ENCODE data around the gene GNAL. TPM values are rescaled to one million over a fixed set of nuclear protein-coding genes. Genes with fewer than 3 reads are reported as not detected.

Gene GNAL
- total RNA-seq, 1 experiment from 2014 or later, result 4.6 TPM

- BruUV-seq (replicated peaks), result no TSS peak
- ATAC-seq (no peak), DNase-seq (ENCODE audit: low read depth, low spot score) (no peak)
- POLR2A ChIA-PET, result interaction anchor here (0.6 kb wide), 1 partner anchor 300 kb away, joined by 3 read pairs; no protein-coding TSS in a partner anchor
- intact Hi-C loops (cut with micrococcal nuclease), result no loop called here
- H3K9me2 ChIP-seq (ENCODE audit: insufficient read depth), result no peaks in the 10 kb centered on the region
- TF ChIP-seq REST (IDR thresholded peaks at IDR 0.05; ENCODE audit: low read depth), result no peak
- no peak for TF ChIP-seq POLR2AphosphoS5 (IDR thresholded peaks at IDR 0.05; ENCODE audit: low read depth, low read length)
- no peak for TF ChIP-seq TCF7L2 (IDR thresholded peaks at IDR 0.05; ENCODE audit: borderline replicate concordance, extremely low read depth, insufficient read depth, insufficient read length)
- H3K9ac ChIP-seq (ENCODE audit: low read length), result no peak overlapping the region
- no peaks in the 10 kb centered on the region for H3K9me3 ChIP-seq (ENCODE audit: control insufficient read depth in 1 of 2, insufficient read depth in 1 of 2, low read depth in 1 of 2, low read length in 2 of 2)
- CTCF ChIA-PET, result no interaction called here
- RAD21 ChIA-PET (ENCODE audit: low non-redundant PET in 1 of 2, low total read pairs in 2 of 2, uncharacterized antibody in 2 of 2, unreplicated experiment in 2 of 2), result no interaction called here
- H3K4me1 ChIP-seq (ENCODE audit: control insufficient read depth in 1 of 2, insufficient read depth in 2 of 2, low read length in 2 of 2), result no peaks in the 10 kb centered on the region
- no peaks in the 10 kb centered on the region for H3K36me3 ChIP-seq (ENCODE audit: control insufficient read depth in 1 of 2, insufficient read depth in 2 of 2, low read length in 2 of 2)
- no peak overlapping the region for H3K4me2 ChIP-seq (ENCODE audit: low read length)
- H3K27me3 ChIP-seq (ENCODE audit: insufficient read depth, low read length), result no peaks in the 10 kb centered on the region
- H3K79me2 ChIP-seq (ENCODE audit: insufficient read depth, low read length), result no peaks in the 10 kb centered on the region
- H4K20me1 ChIP-seq (ENCODE audit: insufficient read depth), result no peaks in the 10 kb centered on the region
- no peak overlapping the region for H2AFZ ChIP-seq (ENCODE audit: low read depth, low read length, poor library complexity, severe bottlenecking)
- no peak overlapping the region for H3K27ac ChIP-seq (ENCODE audit: low read depth, low read length)
- no peak overlapping the region for H3K4me3 ChIP-seq (replicated peaks in 1 of 2; ENCODE audit: low read depth in 1 of 2, low read length in 2 of 2)
These were observed 6.7 kb downstream of the GNAL start for GRCh38 chr18:11695736-11696135.

GRCh38 chr18:11696451-11696850 lies 7.4 kb downstream of the GNAL start:
- ATAC-seq (no peak), DNase-seq (ENCODE audit: low read depth, low spot score) (no peak)
- Histone ChIP-seq H3K9me2 (ENCODE audit: insufficient read depth) (no peaks in the 10 kb centered on the region), H3K36me3 (ENCODE audit: control insufficient read depth in 1 of 2, insufficient read depth in 2 of 2, low read length in 2 of 2) (no peaks in the 10 kb centered on the region), H3K27me3 (ENCODE audit: insufficient read depth, low read length) (no peaks in the 10 kb centered on the region), H3K27ac (ENCODE audit: low read depth, low read length) (no peak overlapping the region), H3K9ac (ENCODE audit: low read length) (no peak overlapping the region), H4K20me1 (ENCODE audit: insufficient read depth) (no peaks in the 10 kb centered on the region), H3K4me1 (ENCODE audit: control insufficient read depth in 1 of 2, insufficient read depth in 2 of 2, low read length in 2 of 2) (no peaks in the 10 kb centered on the region), H3K9me3 (ENCODE audit: control insufficient read depth in 1 of 2, insufficient read depth in 1 of 2, low read depth in 1 of 2, low read length in 2 of 2) (no peaks in the 10 kb centered on the region), H3K4me2 (ENCODE audit: low read length) (no peak overlapping the region), H3K4me3 (replicated peaks in 1 of 2; ENCODE audit: low read depth in 1 of 2, low read length in 2 of 2) (no peak overlapping the region), H2AFZ (ENCODE audit: low read depth, low read length, poor library complexity, severe bottlenecking) (no peak overlapping the region), H3K79me2 (ENCODE audit: insufficient read depth, low read length) (no peaks in the 10 kb centered on the region)
- CTCF ChIA-PET, result no interaction called here
- POLR2A ChIA-PET, result no interaction called here
- no TSS peak for BruUV-seq (replicated peaks)
- RAD21 ChIA-PET (ENCODE audit: low non-redundant PET in 1 of 2, low total read pairs in 2 of 2, uncharacterized antibody in 2 of 2, unreplicated experiment in 2 of 2), result no interaction called here
- intact Hi-C loops (cut with micrococcal nuclease), result no loop called here
- TF ChIP-seq CBX3 (IDR thresholded peaks at IDR 0.05; ENCODE audit: low read depth) (no peak), SP1 (IDR thresholded peaks at IDR 0.05; ENCODE audit: low read depth) (no peak), EGR1 (IDR thresholded peaks at IDR 0.05; ENCODE audit: low read depth) (no peak), REST (IDR thresholded peaks at IDR 0.05; ENCODE audit: low read depth) (no peak), CTCF (IDR thresholded peaks at IDR 0.05 in 2 of 3, conservative IDR thresholded peaks at IDR 0.05 in 1 of 3; ENCODE audit: borderline replicate concordance in 1 of 3, insufficient read depth in 1 of 3, low read depth in 2 of 3, low read length in 2 of 3) (no peak), POLR2A (IDR thresholded peaks at IDR 0.05; ENCODE audit: borderline replicate concordance, extremely low read depth, insufficient read depth, insufficient read length) (no peak), ZNF274 (IDR thresholded peaks at IDR 0.05; ENCODE audit: low read depth, low read length) (no peak), SIN3A (IDR thresholded peaks at IDR 0.05; ENCODE audit: low read depth) (no peak), POLR2AphosphoS5 (IDR thresholded peaks at IDR 0.05; ENCODE audit: low read depth, low read length) (no peak), SRF (IDR thresholded peaks at IDR 0.05; ENCODE audit: low read depth) (no peak)

All from HCT116 (cell line).